NCI-H1048 (cell line): Measurements from ENCODE around the gene AMZ1.
"Not testable (repeated sequence)": the region's sequence is repeated elsewhere in the genome, so short reads cannot be mapped to it uniquely, and the experiment has no call there.

ENCODE experiments used
- DNase-seq: peaks from one replicate; lab custom pipeline; 2025; lab: John Stamatoyannopoulos, UW

Gene AMZ1

DNA sequence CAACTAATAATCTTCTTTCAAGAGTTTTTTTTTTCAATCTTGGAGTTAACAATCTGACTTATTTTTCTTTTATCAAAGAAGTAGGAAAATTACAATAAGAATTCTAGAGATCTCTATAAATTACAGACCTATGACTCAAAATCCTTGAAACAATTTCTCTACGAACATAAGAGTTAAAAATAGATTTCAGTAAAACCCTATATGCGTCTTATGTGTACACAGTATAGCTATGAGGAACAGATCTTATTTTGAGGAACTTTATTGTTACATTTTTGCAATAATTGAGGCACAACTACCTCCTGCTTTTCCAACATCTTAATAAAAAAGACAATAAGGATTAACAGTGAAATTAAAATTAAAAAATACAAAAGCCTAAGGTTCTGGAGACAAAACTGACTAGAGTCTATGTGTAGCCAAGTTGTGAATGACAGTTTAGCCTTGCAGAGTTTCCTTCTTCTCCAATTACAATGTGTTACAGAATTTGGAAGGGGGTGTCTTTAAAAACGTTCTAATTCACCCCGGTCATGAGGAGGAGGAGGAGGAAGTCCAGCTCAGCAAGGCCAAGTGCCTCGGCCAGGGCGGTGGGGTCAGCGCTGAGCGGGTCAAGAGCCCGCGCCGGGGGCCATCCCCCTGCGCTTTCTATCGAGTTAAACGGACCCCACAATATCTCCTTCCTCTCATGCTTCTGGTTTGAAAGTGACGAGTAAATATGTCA, 40.5 kb downstream of the AMZ1 start:
- DNase-seq, result no peak

DNA sequence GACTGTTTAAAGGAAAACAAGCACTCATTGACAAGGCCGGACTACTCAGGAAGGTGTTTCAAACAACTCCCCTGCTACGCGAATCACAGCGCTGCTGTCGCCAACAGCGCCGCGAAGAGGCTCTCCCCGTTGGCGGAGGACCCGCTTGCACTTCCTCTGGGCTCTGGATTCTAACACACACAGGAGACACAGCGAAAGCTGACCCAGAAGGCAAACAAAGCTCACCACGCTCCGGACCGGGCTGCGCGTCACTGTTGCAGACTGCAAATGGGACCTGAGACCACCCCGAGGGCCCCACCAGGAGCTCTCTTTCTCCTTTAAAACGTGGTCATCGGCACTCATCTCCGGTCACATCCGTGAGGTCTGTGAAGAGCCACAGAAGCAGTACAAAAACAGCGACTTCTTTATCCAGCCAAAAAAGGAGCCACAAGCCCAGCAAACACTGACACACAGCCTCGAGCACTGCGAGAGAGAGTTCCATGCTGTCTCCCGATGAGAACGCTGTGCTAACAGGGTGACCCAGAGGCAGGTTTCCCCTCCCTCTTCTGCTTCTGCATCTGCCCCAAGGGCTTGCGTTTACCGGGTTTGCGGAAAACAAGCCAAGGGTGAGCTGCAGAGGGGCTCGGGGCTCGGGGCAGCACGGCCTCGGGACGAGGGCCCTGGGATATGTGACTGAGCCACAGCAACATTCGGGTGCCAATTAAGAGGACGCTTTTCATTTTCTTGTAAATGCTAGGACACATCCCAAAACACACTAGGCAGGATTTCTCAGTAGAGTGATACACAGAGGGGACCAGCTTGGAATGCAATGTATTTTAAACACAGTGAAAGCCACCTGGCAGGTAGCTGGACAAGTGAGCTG, 41.3 kb downstream of the AMZ1 start:
- no peak for DNase-seq

DNA sequence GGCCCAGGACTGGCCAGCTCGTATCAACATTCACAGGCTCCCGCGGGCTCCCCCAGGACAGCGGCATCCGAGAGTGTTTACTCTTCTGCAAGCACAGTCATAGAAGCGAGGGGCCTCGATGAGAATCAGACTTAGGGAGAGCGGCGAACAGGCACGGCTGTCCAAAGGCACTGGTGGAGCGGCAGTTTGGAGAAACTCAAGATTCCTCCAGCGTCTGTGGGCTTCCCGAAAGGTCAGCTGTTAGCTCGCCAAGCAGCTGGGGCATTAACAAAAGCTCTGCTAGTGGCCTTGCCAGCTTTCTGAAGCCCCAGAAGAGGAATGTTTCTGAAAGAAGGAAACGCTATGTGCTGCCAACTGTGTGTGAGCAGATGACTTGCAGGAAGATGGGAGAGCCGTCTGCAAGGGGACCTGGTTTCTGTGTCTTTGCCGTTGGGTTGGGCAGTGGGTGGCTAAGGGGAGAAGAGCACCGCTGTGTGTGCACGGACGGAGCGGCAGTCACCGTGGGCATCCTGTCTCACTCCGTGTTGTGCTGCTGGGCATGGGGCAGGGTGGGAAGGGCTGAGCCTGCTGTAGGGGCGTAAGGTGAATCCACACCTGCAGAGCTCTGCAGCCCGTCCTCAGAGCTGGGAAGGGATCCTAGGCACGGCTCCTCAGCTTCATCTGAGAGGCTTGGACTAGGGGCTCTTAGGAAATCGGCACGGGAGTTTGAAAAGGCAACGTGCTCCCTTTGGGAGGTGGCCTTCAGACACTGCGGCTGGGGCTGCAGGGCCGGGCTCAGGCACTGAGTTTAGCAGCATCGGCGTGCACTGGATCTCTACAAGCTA, 42.1 kb downstream of the AMZ1 start:
- DNase-seq, result no peak

DNA sequence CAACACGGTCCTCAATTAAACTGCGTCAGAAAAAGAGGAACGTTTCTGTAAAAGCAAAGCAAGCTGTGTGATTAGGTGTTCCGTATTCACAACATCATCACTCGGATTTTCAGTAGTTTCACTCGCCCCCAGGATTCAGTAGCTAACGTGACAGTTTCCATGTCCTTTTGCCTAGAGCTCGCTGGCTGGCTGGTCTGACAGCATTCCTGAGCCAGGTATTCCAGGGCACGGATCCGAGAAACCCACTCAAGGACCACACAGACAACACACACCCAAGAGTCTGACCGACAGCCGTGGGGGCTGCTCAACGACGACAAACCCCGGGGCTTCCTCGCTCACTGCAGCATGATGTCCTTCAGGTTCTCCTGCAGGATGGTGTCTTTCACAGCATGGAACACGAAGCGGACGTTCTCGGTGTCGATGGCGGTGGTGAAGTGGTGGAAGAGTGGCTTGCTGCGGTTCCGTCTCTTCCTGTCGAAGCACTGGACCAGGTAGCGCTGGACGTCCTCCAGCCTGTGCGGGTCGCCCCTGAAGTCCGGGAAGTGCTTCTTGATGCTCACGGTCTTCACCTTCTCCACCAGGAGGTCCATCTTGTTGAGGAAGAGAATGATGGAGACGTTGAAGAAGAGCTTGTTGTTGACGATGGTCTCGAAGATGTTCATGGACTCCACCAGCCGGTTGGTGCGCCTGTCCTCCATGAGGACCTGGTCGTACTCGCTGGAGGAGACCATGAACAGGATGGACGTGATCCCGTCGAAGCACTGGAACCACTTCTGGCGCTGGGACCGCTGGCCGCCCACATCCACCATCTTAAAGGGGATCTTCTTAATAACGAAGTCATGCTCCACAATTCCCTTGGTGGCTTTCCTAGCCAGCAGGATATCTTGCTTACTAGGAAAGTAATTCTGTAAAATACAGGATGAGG, 43.1 kb downstream of the AMZ1 start:
- no peak for DNase-seq

DNA sequence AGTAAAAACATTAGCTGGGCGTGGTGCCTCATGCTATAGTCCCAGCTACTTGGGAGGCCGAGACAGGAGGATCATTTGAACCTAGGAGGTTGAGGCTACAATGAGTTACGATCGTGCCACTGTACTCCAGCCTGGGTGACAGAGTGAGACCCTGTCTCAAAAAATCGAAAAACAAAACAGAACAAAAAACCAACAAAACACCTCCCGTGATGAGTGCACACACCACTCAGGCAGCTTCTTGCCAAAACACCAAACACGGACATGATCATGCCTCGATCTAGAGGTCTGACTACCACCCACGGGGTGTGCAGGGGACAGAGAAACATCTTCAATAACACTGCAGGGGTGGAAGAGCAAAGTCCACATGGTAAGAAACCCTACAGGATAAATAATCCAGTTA, 44.4 kb downstream of the AMZ1 start:
- no peak for DNase-seq

DNA sequence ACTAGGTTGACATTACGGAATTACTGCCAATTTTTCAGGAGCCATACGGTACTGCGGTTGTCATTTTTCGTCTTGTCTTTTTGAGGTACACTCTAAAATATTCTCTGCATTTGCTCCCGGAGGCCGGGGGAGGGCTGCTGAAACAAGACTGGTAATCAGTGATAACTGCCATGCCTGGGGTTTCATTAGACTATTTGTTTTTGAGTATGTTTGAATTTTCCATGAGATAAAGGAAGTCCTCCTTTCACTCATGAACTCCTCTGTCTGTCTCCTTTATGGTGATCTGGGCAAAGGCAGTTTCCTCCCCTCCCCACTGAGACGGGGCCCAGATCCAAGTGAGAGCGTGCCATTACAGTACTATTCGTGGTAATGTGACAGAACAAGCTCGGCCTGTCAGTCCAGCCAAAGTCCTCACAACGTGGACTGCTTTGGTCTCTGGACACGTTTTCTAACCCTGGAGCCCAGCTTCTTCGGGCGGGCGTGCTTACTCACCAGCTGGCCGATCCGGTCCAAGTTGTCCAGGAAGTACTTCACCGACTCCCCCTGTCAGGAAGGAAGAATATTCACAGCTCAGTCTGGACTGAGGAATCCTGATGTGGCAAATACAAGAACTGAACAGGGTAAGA, 45.1 kb downstream of the AMZ1 start:
- DNase-seq, result no peak

DNA sequence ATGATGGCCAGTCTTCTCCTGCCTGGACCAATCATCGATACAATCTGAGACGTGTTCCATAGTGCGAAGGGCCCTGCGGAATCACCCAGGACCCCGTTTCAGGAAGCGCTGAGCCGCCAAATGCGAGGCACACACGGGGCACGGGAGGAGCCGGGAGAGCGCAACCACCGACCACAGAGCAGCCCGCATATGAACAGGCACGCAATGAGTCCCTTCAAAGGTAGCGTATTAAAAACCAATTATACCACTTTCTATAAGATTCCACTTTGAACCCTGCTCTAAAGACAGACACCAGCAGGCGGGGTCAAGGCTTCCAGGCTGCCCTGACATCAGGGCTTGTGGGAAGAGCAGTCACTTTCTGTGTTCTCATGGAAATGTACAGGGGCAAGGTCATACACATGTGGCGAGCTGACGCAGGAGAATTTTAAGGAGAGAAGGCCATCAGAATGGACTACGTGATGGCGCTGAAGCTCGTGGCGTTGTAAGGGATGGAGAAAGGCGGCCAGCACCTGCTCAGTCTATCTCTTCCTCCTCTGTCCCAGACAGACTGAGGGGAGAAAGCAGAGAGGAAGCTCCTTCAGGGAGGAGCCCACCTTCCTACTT, 46.2 kb downstream of the AMZ1 start:
- DNase-seq, result no peak

DNA sequence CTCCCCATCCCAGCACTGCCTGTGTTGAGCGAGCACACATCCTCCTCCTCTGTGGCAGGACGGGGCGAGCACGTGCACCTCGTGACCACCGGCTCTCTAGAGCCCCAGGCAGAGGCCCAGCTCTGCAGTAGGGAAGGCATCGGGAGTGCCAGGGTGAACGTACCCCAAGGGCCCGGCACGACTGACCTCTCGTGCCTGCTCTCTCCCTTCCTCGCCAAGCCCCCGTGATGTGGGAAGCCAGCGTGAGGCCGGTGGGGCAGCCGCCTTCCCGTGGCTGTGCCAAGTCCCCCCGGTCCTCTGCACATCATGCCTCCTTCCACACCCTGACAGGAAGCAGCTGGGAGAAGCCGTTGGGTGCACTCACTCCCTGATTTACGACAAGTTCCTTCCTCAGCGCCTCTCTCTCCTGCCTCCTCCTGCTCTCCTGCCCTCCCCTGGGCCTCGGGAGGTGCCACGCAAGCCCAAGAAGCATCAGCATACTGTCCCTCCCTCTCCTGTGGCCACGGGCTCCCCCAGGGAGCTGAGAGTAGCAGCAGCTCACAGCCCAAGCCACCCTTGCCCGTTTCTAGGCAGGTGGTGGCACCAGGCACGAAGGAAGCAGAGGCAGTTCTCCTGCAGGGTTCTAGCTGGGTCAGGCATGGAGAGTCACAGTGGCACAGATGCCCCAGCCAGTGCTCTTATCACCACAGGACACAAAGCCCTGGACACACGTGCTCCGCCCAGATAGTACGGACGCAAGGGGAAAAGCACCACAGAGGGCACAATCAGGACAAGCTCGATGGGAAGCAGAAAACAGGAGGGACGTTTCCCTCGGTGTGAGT, 47.0 kb downstream of the AMZ1 start:
- DNase-seq, result no peak

DNA sequence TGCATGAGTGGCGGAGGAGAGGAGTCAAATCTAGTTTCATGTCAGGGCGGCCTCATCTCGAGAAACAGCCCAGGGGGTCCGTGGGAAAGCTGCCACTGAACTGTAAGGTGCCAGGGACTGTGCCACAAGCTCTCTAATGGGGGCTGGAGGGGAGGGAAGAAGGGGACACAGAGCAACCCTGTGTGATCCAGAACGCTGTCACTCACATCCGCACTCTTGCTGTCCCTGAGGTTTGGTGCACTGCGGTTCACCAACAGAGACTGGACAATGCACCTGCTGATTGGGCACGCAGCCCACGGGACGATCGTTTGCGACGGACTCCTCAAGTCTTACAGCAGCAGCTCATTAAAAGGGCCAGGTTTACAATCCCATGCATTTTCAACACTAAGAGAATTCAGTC, 47.7 kb downstream of the AMZ1 start:
- no peak for DNase-seq

DNA sequence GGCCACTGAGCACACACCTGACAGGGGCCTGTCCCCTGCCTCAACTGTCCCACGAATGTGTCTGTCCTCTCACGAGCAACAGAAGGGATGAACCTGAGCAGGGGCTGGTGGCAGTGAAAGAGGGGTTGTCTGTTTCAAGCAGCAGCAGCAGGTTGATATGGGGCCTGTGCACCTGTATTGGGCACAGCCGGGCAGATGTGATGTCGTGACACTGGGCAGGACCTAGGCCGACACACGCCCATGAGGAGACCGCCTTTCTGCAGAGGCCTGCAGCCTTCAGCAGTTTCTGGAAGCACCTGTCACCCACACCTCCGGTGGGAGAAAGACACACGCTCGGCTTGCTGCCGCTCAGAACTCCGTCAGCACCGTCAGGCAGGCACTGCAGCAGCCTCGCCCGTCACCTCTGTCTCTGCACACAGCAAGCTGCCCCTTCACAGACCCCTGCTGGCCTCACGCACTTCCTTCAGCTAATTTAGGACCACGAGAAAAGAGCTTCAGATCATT, 48.5 kb downstream of the AMZ1 start:
- no peak for DNase-seq

DNA sequence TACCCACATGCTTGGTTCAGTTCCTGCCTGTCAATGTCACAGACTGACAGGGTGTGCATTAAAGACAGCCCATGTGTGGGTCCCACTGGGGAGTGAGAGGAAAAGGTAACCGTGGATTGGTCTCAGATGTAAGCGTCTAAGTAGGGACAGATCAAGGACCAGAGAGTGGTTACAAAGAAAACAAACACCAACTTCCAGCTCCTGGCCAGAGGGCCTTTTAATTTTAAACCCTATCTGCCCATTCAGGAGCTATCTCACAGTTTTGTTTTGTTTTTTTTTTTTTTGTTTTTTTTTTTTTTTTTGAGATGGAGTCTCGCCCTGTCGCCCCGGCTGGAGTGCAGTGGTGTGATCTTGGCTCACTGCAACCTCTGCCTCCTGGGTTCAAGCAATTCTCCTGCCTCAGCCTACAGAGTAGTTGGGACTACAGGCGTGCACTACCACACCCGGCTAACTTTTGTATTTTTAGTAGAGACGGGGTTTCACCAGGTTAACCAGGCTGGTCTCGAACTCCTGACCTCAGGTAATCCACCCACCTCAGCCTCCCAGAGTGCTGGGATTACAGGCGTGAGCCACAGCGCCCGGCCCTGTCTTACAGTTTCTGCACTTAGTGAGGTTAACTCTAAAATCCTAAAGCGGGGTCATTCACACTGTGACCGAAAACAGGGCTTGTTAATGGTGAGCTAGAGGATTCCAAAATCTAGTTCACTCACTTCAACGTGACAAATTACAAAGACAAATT, 49.2 kb downstream of the AMZ1 start:
- not testable (repeated sequence) for DNase-seq

DNA sequence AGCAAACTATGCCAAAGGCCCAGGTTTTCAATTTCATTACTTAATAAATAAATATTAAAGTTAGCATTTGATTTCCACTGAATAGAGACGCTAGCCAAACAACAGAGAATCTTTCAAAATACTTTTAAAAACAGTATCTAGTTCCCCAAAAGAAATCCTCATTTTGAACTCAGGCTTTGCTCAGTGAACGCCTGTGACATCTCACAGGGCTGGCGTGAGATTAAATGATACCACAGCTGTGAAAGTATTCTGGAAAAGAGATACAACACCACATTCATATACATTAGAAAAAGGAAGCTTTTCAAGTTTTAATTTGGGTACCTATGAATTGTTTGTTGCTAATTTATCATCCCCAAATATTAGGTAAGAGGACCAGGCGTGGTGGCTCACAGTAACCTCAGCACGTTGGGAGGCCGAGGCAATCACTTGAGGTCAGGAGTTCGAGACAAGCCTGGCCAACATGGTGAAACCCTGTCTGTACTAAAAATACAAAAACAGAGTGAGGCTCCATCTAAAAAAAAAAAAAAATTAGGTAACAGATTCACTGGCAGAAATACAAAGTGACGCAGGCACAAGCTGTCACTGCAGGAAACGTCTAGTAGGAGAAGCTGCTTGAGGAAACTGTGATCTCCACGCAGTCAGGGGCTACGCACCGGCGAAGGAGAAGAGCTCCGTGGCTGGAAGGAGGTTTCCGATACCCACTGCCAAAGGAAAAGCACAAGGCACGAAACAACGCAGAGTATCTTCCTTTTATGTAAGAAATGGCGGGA, 50.0 kb downstream of the AMZ1 start:
- no peak for DNase-seq

DNA sequence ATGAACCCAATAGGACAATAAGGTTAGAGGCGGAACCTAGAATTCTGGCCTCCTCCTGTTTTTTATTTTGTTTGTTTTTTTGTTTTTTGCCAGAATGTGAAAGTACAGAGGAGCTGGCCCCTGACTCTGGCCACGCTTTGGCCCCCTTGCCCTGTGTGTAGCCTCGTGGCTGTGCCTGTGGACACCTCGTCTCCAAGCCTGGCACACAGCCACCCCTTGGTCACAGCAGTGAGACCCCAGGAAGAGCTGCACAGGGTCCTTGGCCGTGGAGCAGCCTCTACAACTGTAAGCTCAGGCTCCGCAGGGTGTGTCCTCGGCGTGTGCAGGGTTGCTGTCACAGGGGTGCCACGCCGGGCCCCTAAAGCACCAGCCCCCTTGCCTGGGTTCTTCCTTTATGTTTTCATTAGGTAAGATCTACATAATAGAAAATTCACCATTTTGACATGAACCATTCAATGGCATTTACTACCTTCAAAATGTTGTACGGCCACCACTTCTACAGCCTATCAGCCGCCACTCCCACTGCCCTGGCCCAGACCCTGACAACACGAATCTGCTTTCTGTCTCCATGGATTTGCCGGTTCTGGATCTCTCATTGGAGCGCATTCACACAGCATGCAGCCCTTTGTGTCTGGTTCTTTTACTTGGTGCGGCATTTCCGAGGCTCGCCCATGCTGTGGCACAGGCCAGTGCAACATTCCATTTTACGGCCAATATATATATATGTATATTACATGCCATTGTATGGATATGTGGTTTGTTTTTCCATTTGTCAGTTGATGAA, 51.0 kb downstream of the AMZ1 start:
- DNase-seq, result no peak

DNA sequence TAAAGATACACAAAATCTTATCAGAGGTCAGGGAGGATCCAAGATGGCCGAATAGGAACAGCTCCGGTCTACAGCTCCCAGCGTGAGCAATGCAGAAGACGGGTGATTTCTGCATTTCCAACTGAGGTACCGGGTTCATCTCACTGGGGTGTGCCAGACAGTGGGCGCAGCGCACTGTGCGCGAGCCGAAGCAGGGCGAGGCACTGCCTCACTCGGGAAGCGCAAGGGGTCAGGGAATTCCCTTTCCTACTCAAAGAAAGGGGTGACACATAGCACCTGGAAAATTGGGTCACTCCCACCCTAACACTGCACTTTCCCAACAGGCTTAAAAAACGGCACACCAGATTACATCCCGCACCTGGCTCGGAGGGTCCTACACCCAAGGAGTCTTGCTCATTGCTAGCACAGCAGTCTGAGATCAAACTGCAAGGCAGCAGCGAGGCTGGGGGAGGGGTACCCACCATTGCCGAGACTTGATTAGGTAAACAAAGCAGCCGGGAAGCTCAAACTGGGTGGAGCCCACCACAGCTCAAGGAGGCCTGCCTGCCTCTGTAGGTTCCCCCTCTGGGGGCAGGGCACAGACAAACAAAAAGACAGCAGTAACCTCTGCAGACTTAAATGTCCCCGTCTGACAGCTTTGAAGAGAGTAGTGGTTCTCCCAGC, 55.7 kb downstream of the AMZ1 start:
- DNase-seq, result not testable (repeated sequence)

DNA sequence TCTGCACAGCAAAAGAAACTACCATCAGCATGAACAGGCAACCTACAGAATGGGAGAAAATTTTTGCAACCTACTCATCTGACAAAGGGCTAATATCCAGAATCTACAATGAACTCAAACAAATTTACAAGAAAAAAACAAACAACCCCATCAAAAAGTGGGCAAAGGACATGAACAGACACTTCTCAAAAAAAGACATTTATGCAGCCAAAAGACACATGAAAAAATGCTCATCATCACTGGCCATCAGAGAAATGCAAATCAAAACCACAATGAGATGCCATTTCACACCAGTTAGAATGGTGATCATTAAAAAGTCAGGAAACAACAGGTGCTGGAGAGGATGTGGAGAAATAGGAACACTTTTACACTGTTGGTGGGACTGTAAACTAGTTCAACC, 60.7 kb downstream of the AMZ1 start:
- DNase-seq, result not testable (repeated sequence)

DNA sequence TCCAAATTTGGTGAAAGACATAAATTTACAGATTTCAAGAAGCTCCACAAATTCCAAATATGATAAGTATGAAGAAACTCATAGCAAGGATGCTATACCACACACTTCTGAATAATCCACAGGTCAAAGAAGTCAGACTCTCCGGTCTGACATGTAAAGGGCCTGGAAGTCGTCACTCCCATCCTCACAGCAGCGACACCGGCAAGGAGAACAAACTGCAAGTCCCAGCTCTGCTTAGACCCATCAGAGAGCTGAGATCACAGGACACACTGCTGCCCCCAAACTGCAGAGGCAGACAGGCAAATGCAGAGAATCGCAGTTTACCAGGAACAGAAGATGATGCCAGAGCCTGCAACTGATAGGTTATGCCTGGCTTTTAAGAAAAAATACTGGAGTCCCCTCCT, 62.0 kb downstream of the AMZ1 start:
- DNase-seq, result no peak

DNA sequence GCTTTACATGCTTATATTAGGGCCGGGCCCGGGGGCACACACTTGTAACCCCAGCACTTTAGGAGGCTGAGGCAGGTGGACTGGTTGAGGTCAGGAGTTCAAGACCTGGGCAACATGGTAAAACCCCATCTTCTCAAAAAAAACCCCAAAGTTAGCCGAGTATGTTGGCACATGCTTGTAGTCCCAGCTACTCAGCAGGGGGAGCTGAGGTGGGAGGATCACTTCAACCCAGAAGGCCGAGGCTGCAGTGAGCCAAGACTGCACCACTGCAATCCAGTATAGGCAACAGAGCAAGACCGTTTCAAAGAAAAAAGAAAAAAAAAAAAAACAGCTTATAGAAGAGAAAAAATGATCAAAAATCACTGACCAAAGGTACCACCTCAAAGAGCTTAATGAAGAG, 63.1 kb downstream of the AMZ1 start:
- no peak for DNase-seq
